ENCODE measurements around the gene DDA1. TPM values are rescaled to one million over a fixed set of nuclear protein-coding genes. Genes with fewer than 3 reads are reported as not detected.

The DDA1 gene
- total RNA-seq, 1 donor from 2014 or later, result 21.9 TPM

DNA sequence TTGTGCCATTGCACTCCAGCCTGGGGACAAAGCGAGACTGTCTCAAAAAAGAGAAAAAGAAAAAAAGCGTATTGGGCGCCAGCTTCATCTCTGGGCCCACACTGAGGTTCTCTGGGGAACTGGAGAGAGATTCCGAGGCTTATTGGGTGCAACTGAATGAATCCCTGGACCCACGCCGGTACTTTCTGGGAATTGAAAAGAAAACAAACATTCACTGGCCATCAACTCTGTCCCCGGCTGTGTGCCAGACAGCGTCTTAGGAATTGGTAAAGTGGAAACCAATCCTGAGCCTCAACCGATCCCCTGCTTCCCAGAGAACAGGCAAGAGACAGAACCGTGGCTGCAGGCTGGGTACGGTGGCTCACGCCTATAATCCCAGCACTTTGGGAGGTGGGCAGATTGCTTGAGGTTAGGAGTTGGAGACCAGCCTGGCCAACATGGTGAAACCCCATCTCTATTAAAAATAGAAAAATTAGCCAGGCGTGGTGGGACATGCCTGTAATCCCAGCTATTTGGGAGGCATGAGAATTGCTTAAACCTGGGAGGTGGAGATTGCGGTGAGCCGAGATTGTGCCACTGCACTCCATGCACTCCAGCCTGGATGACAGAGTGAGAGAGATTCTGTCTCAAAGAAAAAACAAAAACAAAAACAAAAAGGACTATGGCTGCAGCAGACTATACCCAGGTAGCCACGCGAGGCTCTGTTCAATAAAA, 16.7 kb downstream of the DDA1 start:
- Histone ChIP-seq H3K4me1 (peaks cover 18% of the 10 kb centered on the region), H4K20me1 (ENCODE audit: low read depth) (peaks cover 6% of the 10 kb centered on the region), H3K9ac (no peak overlapping the region), H2AFZ (replicated peaks) (no peak overlapping the region), H3K4me3 (no peak overlapping the region), H3K36me3 (no peaks in the 10 kb centered on the region), H3F3A (ENCODE audit: low read depth) (peaks cover 45% of the 10 kb centered on the region), H3K27ac (no peak overlapping the region), H3K27me3 (peaks cover 17% of the 10 kb centered on the region), H3K79me2 (ENCODE audit: low read depth) (no peaks in the 10 kb centered on the region), H3K9me3 (ENCODE audit: low read depth) (no peaks in the 10 kb centered on the region), H3K4me2 (peak overlapping the region; percentile 12)
- Mint-ChIP-seq H3K27me3 (ENCODE audit: insufficient read depth, low read depth) (peaks cover under 1% of the 10 kb centered on the region), H3K4me1 (peaks cover 8% of the 10 kb centered on the region), H3K36me3 (peaks cover 8% of the 10 kb centered on the region), H3K27ac (no peak overlapping the region), H3K9me3 (no peaks in the 10 kb centered on the region), H3K4me3 (no peak overlapping the region)
- no peak for DNase-seq (ENCODE audit: low spot score)
- no peak for TF ChIP-seq EZH2phosphoT487 (IDR thresholded peaks at IDR 0.05)
- TF ChIP-seq, protein P1, sequence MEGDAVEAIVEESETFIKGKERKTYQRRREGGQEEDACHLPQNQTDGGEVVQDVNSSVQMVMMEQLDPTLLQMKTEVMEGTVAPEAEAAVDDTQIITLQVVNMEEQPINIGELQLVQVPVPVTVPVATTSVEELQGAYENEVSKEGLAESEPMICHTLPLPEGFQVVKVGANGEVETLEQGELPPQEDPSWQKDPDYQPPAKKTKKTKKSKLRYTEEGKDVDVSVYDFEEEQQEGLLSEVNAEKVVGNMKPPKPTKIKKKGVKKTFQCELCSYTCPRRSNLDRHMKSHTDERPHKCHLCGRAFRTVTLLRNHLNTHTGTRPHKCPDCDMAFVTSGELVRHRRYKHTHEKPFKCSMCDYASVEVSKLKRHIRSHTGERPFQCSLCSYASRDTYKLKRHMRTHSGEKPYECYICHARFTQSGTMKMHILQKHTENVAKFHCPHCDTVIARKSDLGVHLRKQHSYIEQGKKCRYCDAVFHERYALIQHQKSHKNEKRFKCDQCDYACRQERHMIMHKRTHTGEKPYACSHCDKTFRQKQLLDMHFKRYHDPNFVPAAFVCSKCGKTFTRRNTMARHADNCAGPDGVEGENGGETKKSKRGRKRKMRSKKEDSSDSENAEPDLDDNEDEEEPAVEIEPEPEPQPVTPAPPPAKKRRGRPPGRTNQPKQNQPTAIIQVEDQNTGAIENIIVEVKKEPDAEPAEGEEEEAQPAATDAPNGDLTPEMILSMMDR (IDR thresholded peaks at IDR 0.05), result no peak
- TF ChIP-seq EZH2 (IDR thresholded peaks at IDR 0.05), result no peak

DNA sequence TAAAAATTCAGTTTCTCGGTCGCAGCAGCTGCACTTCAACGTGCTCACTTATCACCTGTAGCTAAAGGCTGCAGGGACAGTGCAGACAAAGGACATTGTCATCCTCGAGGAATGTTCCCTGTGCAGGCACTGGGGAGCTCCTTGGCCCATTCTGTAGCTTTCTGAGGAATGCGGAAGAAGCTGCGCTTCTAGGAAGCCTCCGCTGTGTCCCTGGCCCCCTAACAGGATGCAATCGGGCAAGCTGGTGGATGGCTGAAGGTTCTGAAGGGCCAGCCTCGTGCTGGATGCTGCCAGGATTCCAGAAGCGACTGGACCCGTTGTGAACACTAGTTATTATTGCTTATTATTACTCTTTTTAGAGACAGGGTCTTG, 17.2 kb downstream of the DDA1 start:
- peaks cover 6% of the 10 kb centered on the region for H4K20me1 ChIP-seq (ENCODE audit: low read depth)
- H3K4me3 ChIP-seq, result no peak overlapping the region
- H3F3A ChIP-seq (ENCODE audit: low read depth), result peaks cover 50% of the 10 kb centered on the region
- Mint-ChIP-seq H3K27ac (no peak overlapping the region), H3K4me3 (no peak overlapping the region), H3K36me3 (peaks cover 10% of the 10 kb centered on the region), H3K27me3 (ENCODE audit: insufficient read depth, low read depth) (no peaks in the 10 kb centered on the region), H3K9me3 (no peaks in the 10 kb centered on the region), H3K4me1 (peaks cover 8% of the 10 kb centered on the region)
- no peak overlapping the region for H3K9ac ChIP-seq
- no peaks in the 10 kb centered on the region for H3K36me3 ChIP-seq
- H3K27ac ChIP-seq, result no peak overlapping the region
- TF ChIP-seq EZH2 (IDR thresholded peaks at IDR 0.05), result no peak
- TF ChIP-seq, protein P1 (IDR thresholded peaks at IDR 0.05), result no peak
- no peak overlapping the region for H2AFZ ChIP-seq (replicated peaks)
- peaks cover 17% of the 10 kb centered on the region for H3K27me3 ChIP-seq
- DNase-seq (ENCODE audit: low spot score), result peak; percentile 56
- no peaks in the 10 kb centered on the region for H3K79me2 ChIP-seq (ENCODE audit: low read depth)
- H3K4me1 ChIP-seq, result peaks cover 18% of the 10 kb centered on the region
- no peaks in the 10 kb centered on the region for H3K9me3 ChIP-seq (ENCODE audit: low read depth)
- peak overlapping the region; percentile 12 for H3K4me2 ChIP-seq

DNA sequence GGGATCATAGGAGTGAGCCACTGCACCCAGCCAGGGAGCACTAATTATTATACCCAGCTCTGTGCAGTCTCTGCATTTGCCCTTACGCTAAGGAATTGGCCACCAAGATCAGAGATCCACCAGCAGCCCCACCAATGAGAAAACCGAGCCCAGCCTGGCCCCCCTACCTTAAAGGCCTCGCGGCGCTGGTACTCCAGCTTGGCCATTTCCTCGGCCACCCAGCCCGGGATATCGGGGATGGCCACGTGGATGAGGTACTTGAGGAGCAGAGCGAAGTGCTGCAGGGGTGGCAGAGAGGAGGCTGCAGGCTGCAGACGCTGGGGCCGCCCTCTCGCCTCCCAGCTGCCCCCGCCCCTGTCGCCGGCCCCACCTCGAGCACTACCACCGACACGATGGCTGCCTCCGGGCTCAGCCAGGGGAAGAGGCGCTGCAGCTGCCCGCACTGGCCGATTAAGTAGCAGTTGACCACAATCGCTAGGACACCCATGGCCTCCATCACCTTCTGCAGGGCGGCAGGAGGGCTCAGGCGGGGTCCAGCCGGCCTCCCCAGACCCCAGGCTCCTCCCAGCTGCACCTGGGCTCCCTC, 17.8 kb downstream of the DDA1 start:
- Histone ChIP-seq H3K4me1 (peaks cover 18% of the 10 kb centered on the region), H3K9me3 (ENCODE audit: low read depth) (no peaks in the 10 kb centered on the region), H3K27ac (peak overlapping the region; percentile 34), H3K4me2 (peak overlapping the region; percentile 78), H3K9ac (no peak overlapping the region), H4K20me1 (ENCODE audit: low read depth) (peaks cover 6% of the 10 kb centered on the region), H3K27me3 (peaks cover 17% of the 10 kb centered on the region), H3K36me3 (no peaks in the 10 kb centered on the region), H3F3A (ENCODE audit: low read depth) (peaks cover 51% of the 10 kb centered on the region), H2AFZ (replicated peaks) (no peak overlapping the region), H3K79me2 (ENCODE audit: low read depth) (no peaks in the 10 kb centered on the region), H3K4me3 (peak overlapping the region; percentile 51)
- no peak for DNase-seq (ENCODE audit: low spot score)
- Mint-ChIP-seq H3K27me3 (ENCODE audit: insufficient read depth, low read depth) (no peaks in the 10 kb centered on the region), H3K4me1 (peaks cover 8% of the 10 kb centered on the region), H3K4me3 (no peak overlapping the region), H3K9me3 (no peaks in the 10 kb centered on the region), H3K36me3 (peaks cover 10% of the 10 kb centered on the region), H3K27ac (no peak overlapping the region)
- no peak for TF ChIP-seq EZH2 (IDR thresholded peaks at IDR 0.05)
- TF ChIP-seq, protein P1 (IDR thresholded peaks at IDR 0.05), result no peak
- TF ChIP-seq EZH2phosphoT487 (IDR thresholded peaks at IDR 0.05), result no peak
